GM18526 (cell line): Measurements from ENCODE around the gene FADS3.

ENCODE experiments used
- POLR2A ChIP-seq: IDR thresholded peaks from 3 replicates; pipeline ENCODE4 v1.6.1; 2011; ENCODE audit not compliant: insufficient read length; ENCODE audit errors: extremely low read depth

Gene FADS3

GRCh38 chr11:61864814-61865775 lies 26.2 kb downstream of the FADS3 start:
- TF ChIP-seq POLR2A = no peak

GRCh38 chr11:61863548-61864081 lies 27.7 kb downstream of the FADS3 start:
- TF ChIP-seq POLR2A = no peak

GRCh38 chr11:61862714-61863547 lies 28.4 kb downstream of the FADS3 start:
- no peak for TF ChIP-seq POLR2A

- TF ChIP-seq POLR2A = no peak
Observed at GRCh38 chr11:61861634-61862033, 29.7 kb downstream of the FADS3 start.

- no peak for TF ChIP-seq POLR2A
Observed at GRCh38 chr11:61860054-61860903, 31.1 kb downstream of the FADS3 start.

GRCh38 chr11:61855939-61856680 lies 35.2 kb downstream of the FADS3 start:
- TF ChIP-seq POLR2A = no peak

GRCh38 chr11:61854966-61855714 lies 36.2 kb downstream of the FADS3 start:
- TF ChIP-seq POLR2A = no peak

- no peak for TF ChIP-seq POLR2A
Observed at GRCh38 chr11:61854206-61854895, 37.0 kb downstream of the FADS3 start.

GRCh38 chr11:61853698-61854169 lies 37.6 kb downstream of the FADS3 start:
- TF ChIP-seq POLR2A = no peak

- no peak for TF ChIP-seq POLR2A
Observed at GRCh38 chr11:61851900-61852295, 39.4 kb downstream of the FADS3 start.

- no peak for TF ChIP-seq POLR2A
Observed at GRCh38 chr11:61851113-61851899, 40.0 kb downstream of the FADS3 start.

GRCh38 chr11:61850687-61851086 lies 40.7 kb downstream of the FADS3 start:
- no peak for TF ChIP-seq POLR2A
